K562 (cell line): ENCODE measurements around the gene UBXN1. TPM values are rescaled to one million over a fixed set of nuclear protein-coding genes. Genes with fewer than 3 reads are reported as not detected.

Source experiments
- CXXC5 ChIP-seq: fragments of 250-450 bp; sonication (Bioruptor Pico); IDR thresholded peaks from 2 replicates; pipeline ENCODE4 v1.8.0; 2022; ENCODE audit warnings: inconsistent platforms, mild to moderate bottlenecking, moderate library complexity
- KHSRP ChIP-seq: fragments of 450-650 bp; IDR thresholded peaks from 2 replicates; pipeline ENCODE4 v1.6.1; 2017
- RERE ChIP-seq: sonication (generic); formaldehyde crosslinking; IDR thresholded peaks from 2 replicates; pipeline ENCODE4 v1.8.0; 2023; ENCODE audit warnings: missing genetic modification reagents, mild to moderate bottlenecking, borderline replicate concordance
- SREBF2 ChIP-seq: sonication (generic); formaldehyde crosslinking; IDR thresholded peaks from 2 replicates; pipeline ENCODE4 v1.4.0; 2020; ENCODE audit warnings: mild to moderate bottlenecking, missing genetic modification reagents
- ZMIZ1 ChIP-seq, 2 experiments: fragments of 150-350 bp in 1 of 2; IDR thresholded peaks; 2 replicates each; pipeline ENCODE4 v1.6.1; 2012 to 2016; ENCODE audit warnings: low read depth in 2 of 2, low read length in 2 of 2, mild to moderate bottlenecking in 1 of 2, moderate library complexity in 1 of 2
- ZNF347 ChIP-seq: fragments of 450-650 bp; formaldehyde crosslinking; IDR thresholded peaks from 2 replicates; pipeline ENCODE4 v1.4.0; 2020; ENCODE audit warnings: low read depth, mild to moderate bottlenecking, moderate library complexity
- polyA plus RNA-seq, 8 experiments: library from polyadenylated mRNA; depleted of rRNA in 4 of 8; stranded (reverse) in 5 of 8; unstranded in 3 of 8; fragments of >200 nt; fragmentation: Nextera tagmentation in 2 of 8; fragmentation: Illumina TruSeq in 1 of 8; extraction: Ambion mirVana in 2 of 8; extraction: Trizol in 1 of 8; gene quantifications; 2 replicates each; pipeline versions ENCODE4 v1.2.1 to v1.2.3, GENCODE V29; 2011 to 2014; ENCODE audit warnings: inconsistent platforms in 1 of 8, missing spikeins in 1 of 8
- total RNA-seq, 7 experiments: library from RNA; depleted of rRNA in 6 of 7; stranded (reverse); fragments of >200 nt in 6 of 7; fragmentation: Illumina TruSeq in 2 of 7; extraction: Trizol in 2 of 7; gene quantifications; 2 replicates each; pipeline versions ENCODE4 v1.2.1 to v1.2.3, GENCODE V29; 2011 to 2021; ENCODE audit warnings: low replicate concordance in 1 of 7
- TF ChIP-seq, protein P1 (sequence below): IDR thresholded peaks from 3 replicates; pipeline ENCODE4 v1.6.1; 2011; ENCODE audit warnings: borderline replicate concordance, mild to moderate bottlenecking, moderate library complexity; ENCODE audit not compliant: insufficient read length; ENCODE audit errors: extremely low read depth
- TF ChIP-seq, protein P2 (sequence below), 2 experiments: fragments of 200-800 bp in 1 of 2; sonication (Bioruptor generic) in 1 of 2; sonication (generic) in 1 of 2; formaldehyde crosslinking in 1 of 2; IDR thresholded peaks in 1 of 2; conservative IDR thresholded peaks in 1 of 2; 2 replicates each; pipeline versions ENCODE4 v1.5.0 to v1.6.1; 2016 to 2020; ENCODE audit warnings: missing compliant biosample characterization in 1 of 2, missing genetic modification characterization in 1 of 2, missing genetic modification reagents in 1 of 2

Gene UBXN1
- total and polyA plus RNA-seq, 9 of the 15 experiments (the other 6 are each of a cell fraction or from before 2014, with no cell fraction given) = 4.8 to 263 (median 99.7) TPM

DNA sequence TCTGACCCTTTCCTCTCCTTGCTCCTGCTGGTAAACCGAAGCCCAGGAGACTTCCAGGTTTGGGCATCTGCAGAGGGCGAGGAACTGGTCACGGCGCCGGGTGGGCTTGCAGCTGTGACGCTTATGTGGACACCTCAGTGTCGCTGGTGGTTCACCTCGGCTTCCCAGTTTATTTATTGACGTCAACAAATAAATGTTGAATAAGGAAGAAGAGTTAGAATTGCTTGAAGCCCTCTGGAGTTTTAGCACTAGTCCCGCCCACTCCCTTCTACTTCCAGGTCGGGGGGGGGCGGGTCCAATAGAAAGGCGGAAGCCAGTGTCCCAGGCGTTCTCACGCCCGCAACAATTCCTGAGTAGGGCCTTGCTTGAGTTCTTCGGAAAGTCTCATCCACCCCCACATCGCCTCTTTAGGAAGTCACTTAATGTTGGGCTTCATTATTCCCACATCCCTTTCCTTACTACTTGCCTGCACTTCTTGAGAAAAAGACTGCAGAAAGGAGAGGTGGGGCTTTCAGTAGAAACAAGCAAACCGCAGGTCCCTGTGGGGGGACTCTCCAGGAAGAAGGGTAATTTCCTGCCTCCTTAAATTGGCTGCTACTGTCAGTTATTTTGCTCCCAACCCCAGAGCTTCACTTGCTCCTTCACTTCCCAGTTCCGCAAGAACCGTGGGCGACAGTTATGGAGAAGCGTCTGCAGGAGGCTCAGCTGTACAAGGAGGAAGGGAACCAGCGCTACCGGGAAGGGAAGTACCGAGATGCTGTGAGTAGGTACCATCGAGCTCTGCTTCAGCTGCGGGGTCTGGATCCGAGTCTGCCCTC lies 49.5 kb upstream of the UBXN1 start, which contains the start of gene TTC9C (continued):
- TF ChIP-seq, protein P1, sequence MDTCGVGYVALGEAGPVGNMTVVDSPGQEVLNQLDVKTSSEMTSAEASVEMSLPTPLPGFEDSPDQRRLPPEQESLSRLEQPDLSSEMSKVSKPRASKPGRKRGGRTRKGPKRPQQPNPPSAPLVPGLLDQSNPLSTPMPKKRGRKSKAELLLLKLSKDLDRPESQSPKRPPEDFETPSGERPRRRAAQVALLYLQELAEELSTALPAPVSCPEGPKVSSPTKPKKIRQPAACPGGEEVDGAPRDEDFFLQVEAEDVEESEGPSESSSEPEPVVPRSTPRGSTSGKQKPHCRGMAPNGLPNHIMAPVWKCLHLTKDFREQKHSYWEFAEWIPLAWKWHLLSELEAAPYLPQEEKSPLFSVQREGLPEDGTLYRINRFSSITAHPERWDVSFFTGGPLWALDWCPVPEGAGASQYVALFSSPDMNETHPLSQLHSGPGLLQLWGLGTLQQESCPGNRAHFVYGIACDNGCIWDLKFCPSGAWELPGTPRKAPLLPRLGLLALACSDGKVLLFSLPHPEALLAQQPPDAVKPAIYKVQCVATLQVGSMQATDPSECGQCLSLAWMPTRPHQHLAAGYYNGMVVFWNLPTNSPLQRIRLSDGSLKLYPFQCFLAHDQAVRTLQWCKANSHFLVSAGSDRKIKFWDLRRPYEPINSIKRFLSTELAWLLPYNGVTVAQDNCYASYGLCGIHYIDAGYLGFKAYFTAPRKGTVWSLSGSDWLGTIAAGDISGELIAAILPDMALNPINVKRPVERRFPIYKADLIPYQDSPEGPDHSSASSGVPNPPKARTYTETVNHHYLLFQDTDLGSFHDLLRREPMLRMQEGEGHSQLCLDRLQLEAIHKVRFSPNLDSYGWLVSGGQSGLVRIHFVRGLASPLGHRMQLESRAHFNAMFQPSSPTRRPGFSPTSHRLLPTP = no peak
- TF ChIP-seq, protein P2, sequence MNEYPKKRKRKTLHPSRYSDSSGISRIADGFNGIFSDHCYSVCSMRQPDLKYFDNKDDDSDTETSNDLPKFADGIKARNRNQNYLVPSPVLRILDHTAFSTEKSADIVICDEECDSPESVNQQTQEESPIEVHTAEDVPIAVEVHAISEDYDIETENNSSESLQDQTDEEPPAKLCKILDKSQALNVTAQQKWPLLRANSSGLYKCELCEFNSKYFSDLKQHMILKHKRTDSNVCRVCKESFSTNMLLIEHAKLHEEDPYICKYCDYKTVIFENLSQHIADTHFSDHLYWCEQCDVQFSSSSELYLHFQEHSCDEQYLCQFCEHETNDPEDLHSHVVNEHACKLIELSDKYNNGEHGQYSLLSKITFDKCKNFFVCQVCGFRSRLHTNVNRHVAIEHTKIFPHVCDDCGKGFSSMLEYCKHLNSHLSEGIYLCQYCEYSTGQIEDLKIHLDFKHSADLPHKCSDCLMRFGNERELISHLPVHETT (CRISPR knock-in tag; conservative IDR thresholded peaks at IDR 0.05 in 1 of 2, IDR thresholded peaks at IDR 0.05 in 1 of 2) = peak in 1 of 2 experiments; percentile 75; a peak in 2 of 4 replicates
- peak; percentile 61 for TF ChIP-seq CXXC5 (CRISPR knock-in tag)
- no peak for TF ChIP-seq ZNF347
- TF ChIP-seq SREBF2 (CRISPR knock-in tag) = no peak
- no peak for TF ChIP-seq RERE (CRISPR knock-in tag)
- TF ChIP-seq KHSRP = no peak
- no peak for TF ChIP-seq ZMIZ1 (IDR thresholded peaks at IDR 0.05; ENCODE audit: low read depth in 2 of 2, low read length in 2 of 2)
